HK-2 (cell line): ENCODE data around the gene PRDM16.
"Not testable (repeated sequence)": the region's sequence is repeated elsewhere in the genome, so short reads cannot be mapped to it uniquely, and the experiment has no call there.

Experiments
- DNase-seq: peaks from one replicate; pipeline ENCODE4 v3.0.0-alpha.2; 2018; ENCODE audit not compliant: unreplicated experiment

Gene PRDM16

GRCh38 chr1:3162322-3162882 is 93.4 kb downstream of the PRDM16 start:
- no peak for DNase-seq

GRCh38 chr1:3163356-3163755 is 94.4 kb downstream of the PRDM16 start:
- DNase-seq, result no peak

- DNase-seq, result no peak
These were observed 95.7 kb downstream of the PRDM16 start for GRCh38 chr1:3164671-3165070.

- not testable (repeated sequence) for DNase-seq
These were observed 96.2 kb downstream of the PRDM16 start for GRCh38 chr1:3165189-3165588.

- no peak for DNase-seq
These were observed 97.4 kb downstream of the PRDM16 start for GRCh38 chr1:3166206-3166918.

GRCh38 chr1:3167255-3167654 is 98.3 kb downstream of the PRDM16 start:
- no peak for DNase-seq

GRCh38 chr1:3168678-3169077 is 99.7 kb downstream of the PRDM16 start:
- DNase-seq, result no peak

GRCh38 chr1:3169665-3170356 is 100.8 kb downstream of the PRDM16 start:
- no peak for DNase-seq

- no peak for DNase-seq
These were observed 101.8 kb downstream of the PRDM16 start for GRCh38 chr1:3170561-3171453.

GRCh38 chr1:3171761-3172160 is 102.8 kb downstream of the PRDM16 start:
- DNase-seq, result no peak

- DNase-seq, result no peak
These were observed 103.7 kb downstream of the PRDM16 start for GRCh38 chr1:3172431-3173380.

GRCh38 chr1:3173381-3173980 is 104.5 kb downstream of the PRDM16 start:
- DNase-seq, result no peak

GRCh38 chr1:3174487-3175247 is 105.7 kb downstream of the PRDM16 start:
- DNase-seq, result no peak

- no peak for DNase-seq
These were observed 106.5 kb downstream of the PRDM16 start for GRCh38 chr1:3175486-3175885.

GRCh38 chr1:3176028-3176427 is 107.0 kb downstream of the PRDM16 start:
- DNase-seq, result no peak

- no peak for DNase-seq
These were observed 107.8 kb downstream of the PRDM16 start for GRCh38 chr1:3176820-3177219.

- DNase-seq, result no peak
These were observed 109.3 kb downstream of the PRDM16 start for GRCh38 chr1:3178279-3178678.

GRCh38 chr1:3179471-3179870 is 110.5 kb downstream of the PRDM16 start:
- no peak for DNase-seq

GRCh38 chr1:3180915-3181314 is 111.9 kb downstream of the PRDM16 start:
- no peak for DNase-seq

GRCh38 chr1:3181956-3182355 is 113.0 kb downstream of the PRDM16 start:
- no peak for DNase-seq
